Dedifferentiated amniotic fluid mesenchymal stem cell (primary cell): ENCODE results near the gene ZSWIM4.
"Not testable (repeated sequence)": the region's sequence is repeated elsewhere in the genome, so short reads cannot be mapped to it uniquely, and the experiment has no call there.

Experiments
- DNase-seq: peaks from one replicate; pipeline ENCODE4 v3.0.0-alpha.2; 2016; ENCODE audit errors: extremely low spot score

Gene ZSWIM4

GRCh38 chr19:13794757-13795589, at the start of gene ZSWIM4:
TSS of gene ZSWIM4 (plus strand) at chr19:13795443. CDS start at chr19:13795649, 206 bp downstream.
- DNase-seq, result peak; percentile 99

GRCh38 chr19:13747098-13747453, 48.2 kb upstream of the ZSWIM4 start:
- no peak for DNase-seq

GRCh38 chr19:13748169-13748828, 46.9 kb upstream of the ZSWIM4 start:
- DNase-seq, result no peak

- DNase-seq, result no peak
Measured at GRCh38 chr19:13751436-13751835, 43.8 kb upstream of the ZSWIM4 start.

- DNase-seq, result not testable (repeated sequence)
Measured at GRCh38 chr19:13753622-13754021, 41.6 kb upstream of the ZSWIM4 start.

- DNase-seq, result no peak
Measured at GRCh38 chr19:13756210-13756609, 39.0 kb upstream of the ZSWIM4 start.

- DNase-seq, result no peak
Measured at GRCh38 chr19:13757805-13758772, 37.2 kb upstream of the ZSWIM4 start.

- no peak for DNase-seq
Measured at GRCh38 chr19:13758795-13759194, 36.4 kb upstream of the ZSWIM4 start.

- DNase-seq, result no peak
Measured at GRCh38 chr19:13761423-13761822, 33.8 kb upstream of the ZSWIM4 start.

- DNase-seq, result no peak
Measured at GRCh38 chr19:13762635-13763235, 32.5 kb upstream of the ZSWIM4 start.

GRCh38 chr19:13763265-13763664, 32.0 kb upstream of the ZSWIM4 start:
- DNase-seq, result no peak

- DNase-seq, result peak; percentile 44
Measured at GRCh38 chr19:13764101-13764807, 31.0 kb upstream of the ZSWIM4 start, which contains the start of gene MRI1. TSS of gene MRI1 (plus strand) at chr19:13764522. CDS start at chr19:13764589, 67 bp downstream.

GRCh38 chr19:13764821-13765394, 30.3 kb upstream of the ZSWIM4 start:
- no peak for DNase-seq

- no peak for DNase-seq
Measured at GRCh38 chr19:13765395-13766094, 29.7 kb upstream of the ZSWIM4 start.

GRCh38 chr19:13766095-13766481, 29.2 kb upstream of the ZSWIM4 start:
- no peak for DNase-seq

- DNase-seq, result no peak
Measured at GRCh38 chr19:13768510-13768909, 26.7 kb upstream of the ZSWIM4 start.

GRCh38 chr19:13770013-13770635, 25.1 kb upstream of the ZSWIM4 start:
- no peak for DNase-seq

- DNase-seq, result peak; percentile 94
Measured at GRCh38 chr19:13774217-13775191, 20.7 kb upstream of the ZSWIM4 start, which contains the start of gene C19orf53. TSS of gene C19orf53 (plus strand) at chr19:13774456. CDS start at chr19:13774478, 22 bp downstream.
